ENCODE measurements around the gene LGI2.

DNA sequence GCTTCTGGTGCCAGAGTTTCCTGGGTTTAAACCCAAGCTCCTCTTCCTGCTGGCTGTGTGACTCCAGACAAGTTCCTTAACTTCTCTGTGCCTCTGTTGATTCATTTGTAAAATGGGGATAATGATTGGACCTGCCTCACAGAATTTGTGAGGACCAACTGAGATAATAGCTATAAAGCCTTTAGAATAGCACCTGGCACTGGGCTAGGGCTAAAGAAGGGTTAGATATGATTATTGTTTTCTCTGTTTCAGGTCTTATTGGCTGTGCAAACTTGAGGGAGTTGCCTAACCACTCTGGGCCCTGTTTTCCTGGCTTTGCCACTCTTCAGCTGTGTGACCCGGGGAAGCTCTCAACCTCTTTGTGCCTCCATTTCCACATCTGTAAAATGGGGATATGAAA is 37.8 kb downstream of the LGI2 start:
- no peak for TF ChIP-seq POLR2A (IDR thresholded peaks at IDR 0.05)
- TF ChIP-seq, protein P1, sequence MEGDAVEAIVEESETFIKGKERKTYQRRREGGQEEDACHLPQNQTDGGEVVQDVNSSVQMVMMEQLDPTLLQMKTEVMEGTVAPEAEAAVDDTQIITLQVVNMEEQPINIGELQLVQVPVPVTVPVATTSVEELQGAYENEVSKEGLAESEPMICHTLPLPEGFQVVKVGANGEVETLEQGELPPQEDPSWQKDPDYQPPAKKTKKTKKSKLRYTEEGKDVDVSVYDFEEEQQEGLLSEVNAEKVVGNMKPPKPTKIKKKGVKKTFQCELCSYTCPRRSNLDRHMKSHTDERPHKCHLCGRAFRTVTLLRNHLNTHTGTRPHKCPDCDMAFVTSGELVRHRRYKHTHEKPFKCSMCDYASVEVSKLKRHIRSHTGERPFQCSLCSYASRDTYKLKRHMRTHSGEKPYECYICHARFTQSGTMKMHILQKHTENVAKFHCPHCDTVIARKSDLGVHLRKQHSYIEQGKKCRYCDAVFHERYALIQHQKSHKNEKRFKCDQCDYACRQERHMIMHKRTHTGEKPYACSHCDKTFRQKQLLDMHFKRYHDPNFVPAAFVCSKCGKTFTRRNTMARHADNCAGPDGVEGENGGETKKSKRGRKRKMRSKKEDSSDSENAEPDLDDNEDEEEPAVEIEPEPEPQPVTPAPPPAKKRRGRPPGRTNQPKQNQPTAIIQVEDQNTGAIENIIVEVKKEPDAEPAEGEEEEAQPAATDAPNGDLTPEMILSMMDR (IDR thresholded peaks at IDR 0.05): no peak
